Peyer's patch (tissue), 4 donors: ENCODE measurements around the gene SLC9A3. TPM values are rescaled to one million over a fixed set of nuclear protein-coding genes. Genes with fewer than 3 reads are reported as not detected.

ENCODE experiments used
- DNase-seq, 3 donors: peaks; one replicate each; pipeline ENCODE4 v3.0.0-alpha.2; 2017 to 2019
- H3K27ac ChIP-seq, 4 donors: fragments of 200-600 bp; sonication (generic); one replicate each; pipeline ENCODE4 v1.5.1; 2016 to 2019
- H3K27me3 ChIP-seq, 2 donors: fragments of 200-600 bp; sonication (generic); one replicate each; pipeline ENCODE4 v1.5.1; 2019
- H3K36me3 ChIP-seq, 3 donors: fragments of 200-600 bp; sonication (generic); one replicate each; pipeline ENCODE4 v1.5.1; 2016 to 2019
- H3K4me1 ChIP-seq, 4 donors: fragments of 200-600 bp; sonication (generic); one replicate each; pipeline ENCODE4 v1.5.1; 2016 to 2019
- H3K4me3 ChIP-seq, 4 donors: fragments of 200-600 bp; sonication (generic); 1 replicate in 3 of 4; 2 replicates in 1 of 4; pipeline ENCODE4 v1.5.1; 2016 to 2019; ENCODE audit warnings: mild to moderate bottlenecking in 1 of 4
- H3K9me3 ChIP-seq, 4 donors: fragments of 200-600 bp; sonication (generic); one replicate each; pipeline ENCODE4 v1.5.1; 2016 to 2019; ENCODE audit warnings: mild to moderate bottlenecking in 1 of 4
- POLR2A ChIP-seq, 2 donors: fragments of 450-650 bp; IDR thresholded peaks; one replicate each; pipeline ENCODE4 v1.5.1; 2017; ENCODE audit warnings: antibody characterized with exemption in 2 of 2, mild to moderate bottlenecking in 2 of 2, moderate library complexity in 2 of 2
- total RNA-seq, 4 donors: library from RNA; depleted of rRNA; stranded (reverse); fragments of >200 nt; gene quantifications; one replicate each; pipeline ENCODE4 v1.1.0, GENCODE V29; 2016
- TF ChIP-seq, protein P1 (sequence below), 6 experiments: fragments of 450-650 bp in 4 of 6; fragments of 200-600 bp in 2 of 6; sonication (generic) in 1 of 6; IDR thresholded peaks; one replicate each; pipeline ENCODE4 v1.5.1; 2017 to 2019; ENCODE audit warnings: antibody characterized with exemption in 6 of 6, mild to moderate bottlenecking in 3 of 6, moderate library complexity in 1 of 6

The SLC9A3 gene
- total RNA-seq, 4 donors from 2014 or later, result 16.5 to 320 (median 283) TPM

- DNase-seq, result peak in 2 of 3 donors; percentile 30 to 34
- H3K4me3 ChIP-seq, result no peak overlapping the region
- no peak for TF ChIP-seq POLR2A (IDR thresholded peaks at IDR 0.05)
- TF ChIP-seq, protein P1, sequence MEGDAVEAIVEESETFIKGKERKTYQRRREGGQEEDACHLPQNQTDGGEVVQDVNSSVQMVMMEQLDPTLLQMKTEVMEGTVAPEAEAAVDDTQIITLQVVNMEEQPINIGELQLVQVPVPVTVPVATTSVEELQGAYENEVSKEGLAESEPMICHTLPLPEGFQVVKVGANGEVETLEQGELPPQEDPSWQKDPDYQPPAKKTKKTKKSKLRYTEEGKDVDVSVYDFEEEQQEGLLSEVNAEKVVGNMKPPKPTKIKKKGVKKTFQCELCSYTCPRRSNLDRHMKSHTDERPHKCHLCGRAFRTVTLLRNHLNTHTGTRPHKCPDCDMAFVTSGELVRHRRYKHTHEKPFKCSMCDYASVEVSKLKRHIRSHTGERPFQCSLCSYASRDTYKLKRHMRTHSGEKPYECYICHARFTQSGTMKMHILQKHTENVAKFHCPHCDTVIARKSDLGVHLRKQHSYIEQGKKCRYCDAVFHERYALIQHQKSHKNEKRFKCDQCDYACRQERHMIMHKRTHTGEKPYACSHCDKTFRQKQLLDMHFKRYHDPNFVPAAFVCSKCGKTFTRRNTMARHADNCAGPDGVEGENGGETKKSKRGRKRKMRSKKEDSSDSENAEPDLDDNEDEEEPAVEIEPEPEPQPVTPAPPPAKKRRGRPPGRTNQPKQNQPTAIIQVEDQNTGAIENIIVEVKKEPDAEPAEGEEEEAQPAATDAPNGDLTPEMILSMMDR (IDR thresholded peaks at IDR 0.05), result no peak
- no peaks in the 10 kb centered on the region for H3K9me3 ChIP-seq
- H3K4me1 ChIP-seq, result no peaks in the 10 kb centered on the region
- H3K36me3 ChIP-seq, result peaks cover 0 to 94% (median 0%) of the 10 kb centered on the region in 3 donors
- no peak overlapping the region for H3K27ac ChIP-seq
- H3K27me3 ChIP-seq, result no peaks in the 10 kb centered on the region
Observed at GRCh38 chr5:457195-457961, 66.9 kb downstream of the SLC9A3 start.

DNA sequence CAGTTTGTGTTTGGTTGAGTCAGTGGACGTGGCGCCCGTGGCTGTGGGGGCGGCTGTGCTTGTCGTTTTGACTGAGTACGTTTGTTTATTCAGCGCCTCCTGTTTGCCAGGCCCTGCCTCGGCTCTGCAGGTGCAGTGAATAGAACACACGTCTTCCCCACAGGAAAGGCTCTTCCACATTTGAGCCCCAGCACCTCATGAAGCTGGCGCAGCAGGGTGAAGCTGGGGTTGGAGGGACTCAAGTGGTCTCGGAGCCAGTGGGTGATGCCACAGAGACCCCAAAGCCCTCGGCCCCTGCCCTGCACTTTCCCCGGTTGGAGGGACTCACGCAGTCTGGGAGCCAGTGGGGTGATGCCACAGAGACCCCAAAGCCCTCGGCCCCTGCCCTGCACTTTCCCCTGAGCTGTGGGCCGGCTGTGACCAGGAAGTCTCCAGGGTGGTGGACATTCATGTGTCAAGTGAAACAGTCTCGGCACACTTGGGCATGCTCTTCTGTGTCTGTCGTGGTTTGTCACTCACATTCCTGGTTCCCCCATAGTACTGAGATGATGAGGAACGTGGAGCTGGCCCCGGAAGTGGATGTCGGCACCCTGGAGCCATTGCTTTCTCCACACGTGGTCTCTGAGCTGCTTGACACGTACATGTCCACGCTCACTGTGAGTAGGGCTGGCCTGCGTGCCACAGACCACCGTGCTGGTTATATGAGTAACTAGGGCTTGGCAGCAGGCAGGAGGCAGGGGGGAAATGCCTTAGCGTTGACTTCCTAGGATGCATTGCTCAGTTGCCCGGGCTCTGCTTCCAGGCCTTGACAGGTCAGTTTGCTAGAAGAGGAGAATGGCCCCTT lies 67.7 kb downstream of the SLC9A3 start:
- Histone ChIP-seq H3K36me3 (peaks cover 0 to 94% (median 0%) of the 10 kb centered on the region in 3 donors), H3K9me3 (peaks cover 0 to 6% (median 0%) of the 10 kb centered on the region in 4 donors), H3K27ac (no peak overlapping the region), H3K27me3 (no peaks in the 10 kb centered on the region), H3K4me1 (no peaks in the 10 kb centered on the region), H3K4me3 (no peak overlapping the region)
- no peak for TF ChIP-seq POLR2A (IDR thresholded peaks at IDR 0.05)
- TF ChIP-seq, protein P1 (IDR thresholded peaks at IDR 0.05), result no peak
- DNase-seq, result peak in 2 of 3 donors; percentile 37 to 40

GRCh38 chr5:455806-456205 lies 68.4 kb downstream of the SLC9A3 start:
- Histone ChIP-seq H3K36me3 (peaks cover 0 to 96% (median 0%) of the 10 kb centered on the region in 3 donors), H3K4me3 (no peak overlapping the region), H3K9me3 (peaks cover 0 to 8% (median 0%) of the 10 kb centered on the region in 4 donors), H3K27me3 (no peaks in the 10 kb centered on the region), H3K27ac (no peak overlapping the region), H3K4me1 (no peaks in the 10 kb centered on the region)
- TF ChIP-seq, protein P1 (IDR thresholded peaks at IDR 0.05), result no peak
- TF ChIP-seq POLR2A (IDR thresholded peaks at IDR 0.05), result no peak
- DNase-seq, result no peak

DNA sequence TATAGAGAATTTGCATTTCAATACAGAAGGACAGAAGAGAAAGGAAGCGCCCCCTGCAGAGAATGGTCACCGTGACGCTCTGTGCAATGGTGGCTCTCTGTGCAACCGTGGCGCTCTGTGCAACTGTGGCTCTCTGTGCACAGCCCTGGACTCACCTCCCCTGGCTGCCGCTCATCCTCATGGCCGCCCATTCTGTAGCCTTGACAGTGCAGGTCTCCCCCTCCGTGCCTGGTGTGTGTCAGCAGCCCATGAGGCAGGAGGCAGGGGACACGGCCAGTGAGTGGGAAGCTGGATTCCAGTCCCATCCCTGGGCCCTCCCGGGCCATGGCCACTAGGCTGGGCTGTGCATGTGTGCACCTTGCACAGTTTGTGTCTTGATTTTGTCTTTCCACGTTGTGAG lies 69.3 kb downstream of the SLC9A3 start:
- DNase-seq, result peak in 2 of 3 donors; percentile 41 to 45
- Histone ChIP-seq H3K9me3 (peaks cover 0 to 8% (median 0%) of the 10 kb centered on the region in 4 donors), H3K4me1 (no peaks in the 10 kb centered on the region), H3K27ac (no peak overlapping the region), H3K36me3 (peaks cover 0 to 96% (median 0%) of the 10 kb centered on the region in 3 donors), H3K27me3 (no peaks in the 10 kb centered on the region), H3K4me3 (no peak overlapping the region)
- TF ChIP-seq, protein P1 (IDR thresholded peaks at IDR 0.05), result no peak
- no peak for TF ChIP-seq POLR2A (IDR thresholded peaks at IDR 0.05)

GRCh38 chr5:453725-454481 lies 70.3 kb downstream of the SLC9A3 start:
- H3K36me3 ChIP-seq, result peaks cover 0 to 96% (median 0%) of the 10 kb centered on the region in 3 donors
- no peaks in the 10 kb centered on the region for H3K27me3 ChIP-seq
- peak overlapping the region in 1 of 4 donors; percentile 53 for H3K27ac ChIP-seq
- TF ChIP-seq, protein P1 (IDR thresholded peaks at IDR 0.05), result no peak
- TF ChIP-seq POLR2A (IDR thresholded peaks at IDR 0.05), result no peak
- H3K9me3 ChIP-seq, result peaks cover 0 to 8% (median 0%) of the 10 kb centered on the region in 4 donors
- H3K4me1 ChIP-seq, result no peaks in the 10 kb centered on the region
- peak in 2 of 3 donors; percentile 36 to 50 for DNase-seq
- no peak overlapping the region for H3K4me3 ChIP-seq
